Endothelial cell of hepatic sinusoid (primary cell): ENCODE data around the gene TXNDC17.
"Not testable (repeated sequence)": the region's sequence is repeated elsewhere in the genome, so short reads cannot be mapped to it uniquely, and the experiment has no call there.

ENCODE experiments used
- in situ Hi-C: cut with HindIII; loops from 2 replicates; pipeline ENCODE4 v1.10.0; 2017; ENCODE audit warnings: low sequenced_read_pairs

Gene TXNDC17

GRCh38 chr17:6681671-6682070 is 40.8 kb downstream of the TXNDC17 start:
- in situ Hi-C loops, result no loop called here

- in situ Hi-C loops, result no loop called here
Observed at GRCh38 chr17:6682339-6682738, 41.5 kb downstream of the TXNDC17 start.

- in situ Hi-C loops, result no loop called here
Observed at GRCh38 chr17:6683081-6683684, 42.3 kb downstream of the TXNDC17 start.

- in situ Hi-C loops, result no loop called here
Observed at GRCh38 chr17:6683730-6684459, 43.0 kb downstream of the TXNDC17 start.

- in situ Hi-C loops, result no loop called here
Observed at GRCh38 chr17:6684460-6684783, 43.6 kb downstream of the TXNDC17 start.

GRCh38 chr17:6684881-6685767 is 44.3 kb downstream of the TXNDC17 start:
- in situ Hi-C loops, result no loop called here

- in situ Hi-C loops, result no loop called here
Observed at GRCh38 chr17:6686026-6686425, 45.2 kb downstream of the TXNDC17 start.

- in situ Hi-C loops, result no loop called here
Observed at GRCh38 chr17:6688944-6689343, 48.1 kb downstream of the TXNDC17 start.

GRCh38 chr17:6690641-6691040 is 49.8 kb downstream of the TXNDC17 start:
- in situ Hi-C loops, result no loop called here

GRCh38 chr17:6691546-6691945 is 50.7 kb downstream of the TXNDC17 start:
- in situ Hi-C loops, result no loop called here

- in situ Hi-C loops, result not testable (repeated sequence)
Observed at GRCh38 chr17:6691958-6692357, 51.1 kb downstream of the TXNDC17 start.
